HG02798 (cell line): ENCODE data around the gene UBR2.
A peak's percentile ranks its signal among the peaks of the same experiment; 100 is the strongest.

Experiments used
- ATAC-seq: cut with Tn5 transposase; IDR thresholded peaks from one replicate; pipeline ENCODE4 v1.9.1; 2021; ENCODE audit warnings: mild to moderate bottlenecking; ENCODE audit not compliant: unreplicated experiment, poor library complexity

Gene UBR2

GRCh38 chr6:42563697-42564505, at the start of gene UBR2:
TSS of gene UBR2 (plus strand) at chr6:42564029. CDS start at chr6:42564320, 291 bp downstream.
- ATAC-seq: peak; percentile 96

GRCh38 chr6:42514745-42515144, 49.1 kb upstream of the UBR2 start:
- ATAC-seq: no peak

DNA sequence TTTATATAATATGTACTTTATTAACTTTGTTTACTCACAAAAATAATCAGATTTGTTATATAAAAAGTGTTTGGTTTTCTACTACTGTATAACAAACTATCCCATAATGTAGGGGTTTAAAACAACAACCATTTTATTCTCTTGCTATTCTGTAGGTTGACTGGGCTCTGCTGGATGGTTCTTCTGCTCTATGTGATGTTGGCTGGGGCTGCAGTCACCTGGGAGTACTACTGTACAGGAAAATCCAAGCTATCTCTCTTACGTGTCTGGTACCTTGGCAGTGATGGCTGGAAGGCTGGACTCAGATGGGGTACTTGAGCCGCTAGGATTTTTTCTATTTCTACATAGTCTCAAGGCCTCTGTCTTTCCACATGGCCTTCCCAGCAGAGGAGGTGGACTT, 44.0 kb upstream of the UBR2 start:
- no peak for ATAC-seq

DNA sequence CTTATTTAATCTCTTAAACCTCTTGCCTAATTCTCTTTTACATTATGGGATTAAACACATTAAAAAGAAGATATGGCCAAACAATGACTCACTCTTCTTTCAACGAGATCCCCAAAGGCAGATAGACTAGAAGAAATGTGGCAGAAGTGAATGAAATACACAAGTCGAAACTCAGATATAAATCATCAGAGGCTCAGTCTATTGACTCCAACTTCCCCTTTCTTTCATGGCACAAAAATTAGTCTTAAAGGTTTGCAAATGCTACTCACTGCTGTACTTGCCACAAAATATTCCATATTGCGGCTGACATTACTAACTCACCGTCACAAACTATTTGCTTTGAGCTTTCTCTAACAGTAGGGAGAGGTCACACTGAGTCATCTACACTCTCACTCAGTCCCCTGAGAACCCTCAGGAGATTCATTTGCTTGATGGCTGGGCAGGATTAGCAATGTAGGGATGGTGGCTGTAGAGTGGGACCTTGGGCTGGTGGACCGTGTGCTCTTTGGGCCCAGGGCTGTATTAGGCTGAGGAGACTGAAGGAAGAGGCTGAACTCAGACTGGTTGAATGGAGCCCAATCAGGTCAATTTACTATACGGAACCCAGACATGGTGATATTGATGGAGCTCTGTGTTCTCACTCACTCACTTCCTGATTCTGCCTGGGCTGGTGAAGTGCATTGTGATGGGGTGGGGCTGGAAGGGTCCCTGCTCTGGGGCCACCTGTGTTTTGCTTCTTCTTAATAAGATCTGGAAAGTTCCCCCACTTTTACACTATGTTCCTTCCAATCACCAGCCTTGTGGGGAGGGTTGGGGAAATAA, 42.8 kb upstream of the UBR2 start:
- ATAC-seq: peak; percentile 70

DNA sequence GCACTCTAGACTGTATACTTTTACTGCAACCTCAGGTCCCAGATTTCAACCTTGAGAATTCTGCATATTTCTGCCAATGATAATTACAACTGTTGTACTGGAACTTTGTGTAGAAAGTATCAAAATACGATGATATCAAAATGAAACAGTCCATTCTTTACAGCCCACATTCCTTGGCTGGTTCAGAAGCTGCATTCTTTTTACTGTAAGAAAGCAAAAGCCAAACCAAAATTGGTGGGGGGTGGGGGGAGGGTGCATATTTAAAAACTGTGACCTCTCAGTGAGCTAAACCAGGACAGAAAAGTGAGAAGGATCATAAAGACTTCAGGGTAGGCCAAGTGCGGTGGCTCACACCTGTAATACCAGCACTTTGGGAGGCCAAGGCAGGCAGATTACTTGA, 41.8 kb upstream of the UBR2 start:
- no peak for ATAC-seq

- ATAC-seq: no peak
These were observed 40.7 kb upstream of the UBR2 start for GRCh38 chr6:42522942-42523814.

GRCh38 chr6:42525206-42525605, 38.6 kb upstream of the UBR2 start:
- ATAC-seq: no peak

DNA sequence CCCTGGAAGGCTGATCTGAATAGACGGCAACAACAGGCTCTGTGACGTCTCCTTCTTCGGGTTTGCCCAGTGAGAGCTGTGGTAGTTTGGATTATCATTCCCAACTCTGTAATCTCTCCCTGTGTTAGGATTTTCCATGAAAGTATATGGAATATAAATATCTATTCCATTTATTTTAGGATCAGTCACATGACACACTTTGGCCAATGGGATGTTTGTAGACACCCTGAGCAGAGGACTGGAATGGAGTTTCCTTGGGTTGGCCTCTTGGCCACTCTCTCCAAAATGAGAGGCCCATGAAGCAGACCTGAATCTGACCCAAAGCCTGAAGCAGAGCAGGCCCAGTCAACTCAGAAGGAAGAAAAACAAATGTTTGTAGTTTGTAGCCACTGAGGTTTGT, 37.2 kb upstream of the UBR2 start:
- no peak for ATAC-seq

GRCh38 chr6:42527204-42527603, 36.6 kb upstream of the UBR2 start:
- no peak for ATAC-seq

DNA sequence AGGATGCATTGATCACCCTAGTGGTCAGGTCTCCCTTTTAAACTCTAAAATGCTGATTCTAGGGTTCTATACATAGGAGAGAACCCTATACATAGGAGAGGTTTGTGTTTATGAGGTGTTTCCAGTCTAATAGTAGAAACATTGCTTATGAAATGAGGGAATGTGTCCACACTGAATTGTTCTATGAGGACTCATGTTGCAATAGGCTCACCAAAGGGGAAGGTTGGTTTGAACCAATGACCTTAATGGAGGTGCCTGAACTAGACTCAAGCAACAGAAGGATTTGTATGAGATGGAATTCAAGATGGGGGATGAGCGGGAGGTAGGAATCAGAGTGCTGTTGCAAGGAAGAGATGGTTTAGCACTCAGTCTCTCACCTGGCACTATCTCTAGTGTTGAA, 33.5 kb upstream of the UBR2 start:
- ATAC-seq: no peak

GRCh38 chr6:42530751-42531150, 33.1 kb upstream of the UBR2 start:
- ATAC-seq: no peak

DNA sequence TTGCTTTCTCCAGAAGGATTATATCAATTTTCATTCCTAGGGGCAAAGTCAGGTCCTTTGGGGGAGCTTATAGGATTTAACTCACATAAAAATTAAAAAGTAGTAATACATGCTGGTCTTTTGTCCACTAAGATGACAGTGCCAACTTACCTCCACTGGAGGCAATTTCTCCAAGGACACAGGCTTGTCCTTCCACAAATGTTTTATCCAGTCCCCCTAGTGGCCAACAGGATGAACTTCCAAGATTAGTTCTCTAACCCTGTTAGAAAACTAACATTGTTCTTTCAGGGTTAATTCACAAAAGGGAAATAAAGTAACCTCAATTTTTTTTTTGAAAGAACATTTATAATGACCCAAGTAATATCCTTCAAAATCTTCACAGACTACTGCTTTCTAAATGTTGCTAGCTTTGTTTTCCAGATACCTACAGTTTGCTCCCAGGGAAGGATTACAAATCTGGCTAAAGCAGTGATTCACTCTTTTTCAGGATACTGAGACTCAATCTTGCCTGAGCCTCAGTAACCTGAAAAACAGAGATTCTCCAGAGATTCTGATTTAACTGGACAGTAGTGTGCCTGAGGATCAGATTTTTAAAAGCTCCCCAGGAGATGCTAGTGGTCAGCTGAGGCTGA, 31.7 kb upstream of the UBR2 start:
- no peak for ATAC-seq

GRCh38 chr6:42533794-42534193, 30.0 kb upstream of the UBR2 start:
- no peak for ATAC-seq

GRCh38 chr6:42537536-42537935, 26.3 kb upstream of the UBR2 start:
- ATAC-seq: no peak

DNA sequence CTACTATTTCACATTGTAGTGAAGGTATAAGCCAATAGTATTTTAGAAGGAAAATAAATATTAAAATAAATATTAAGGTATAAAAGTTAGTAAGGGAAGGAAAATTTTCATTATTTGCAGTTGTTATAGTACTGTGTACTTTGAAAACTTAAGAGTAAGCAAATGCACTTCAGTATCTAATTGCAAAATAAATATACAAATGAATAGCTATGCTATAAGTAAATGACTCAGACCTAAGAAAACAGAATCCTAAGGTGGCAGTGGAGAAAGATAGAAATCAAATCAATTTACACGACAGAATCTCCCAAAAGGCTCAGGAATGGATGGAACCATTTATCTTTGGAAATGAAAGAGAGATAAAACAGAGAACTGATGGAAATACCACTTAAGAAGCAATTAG, 24.7 kb upstream of the UBR2 start:
- ATAC-seq: no peak

GRCh38 chr6:42545226-42545773, 18.5 kb upstream of the UBR2 start:
- no peak for ATAC-seq

DNA sequence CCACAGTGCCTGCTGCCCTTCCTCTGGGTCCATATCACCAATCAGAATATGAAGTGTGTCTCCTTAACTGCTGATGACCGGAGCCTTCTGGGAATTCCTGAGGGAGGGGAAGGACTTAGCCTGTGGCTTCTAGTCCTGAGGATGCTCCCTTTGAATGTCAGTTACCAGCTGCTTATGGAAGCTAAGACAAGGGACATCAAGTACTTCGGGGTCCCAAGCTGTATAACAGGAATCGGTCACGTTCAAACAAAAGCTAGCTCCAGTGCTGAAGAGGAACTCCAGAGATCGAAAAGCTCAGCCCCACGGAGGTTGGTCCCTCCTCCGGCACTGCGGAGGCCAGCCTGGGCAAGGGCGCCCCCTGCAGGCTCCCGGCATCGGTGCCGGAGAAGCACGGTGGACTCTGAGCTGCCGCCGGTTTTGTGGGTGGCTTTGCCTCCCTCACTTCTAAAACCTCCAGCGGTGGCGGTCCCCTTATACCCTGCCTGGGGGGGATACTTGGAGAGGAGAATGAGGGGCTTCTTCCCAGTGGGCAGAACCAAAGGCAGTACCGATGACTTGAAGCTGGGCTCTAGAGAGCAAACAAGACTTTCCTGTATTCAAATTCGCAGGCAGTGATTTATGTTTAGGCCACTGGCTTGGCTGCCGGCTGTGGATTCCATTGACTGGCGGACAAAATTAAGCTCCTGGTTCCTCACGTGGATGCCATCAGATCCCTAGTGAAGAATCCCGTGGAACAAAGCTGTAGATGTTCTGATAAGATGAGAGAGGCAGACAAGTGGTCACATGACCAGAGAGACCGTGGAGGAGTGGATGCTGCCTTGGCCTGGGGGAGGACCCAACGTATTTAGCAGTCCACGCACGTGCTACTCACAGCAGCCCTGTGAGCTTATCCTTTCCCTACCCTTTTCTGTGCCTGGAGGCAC, 16.2 kb upstream of the UBR2 start:
- ATAC-seq: peak; percentile 93

- ATAC-seq: no peak
These were observed 13.6 kb upstream of the UBR2 start for GRCh38 chr6:42550277-42550676.

DNA sequence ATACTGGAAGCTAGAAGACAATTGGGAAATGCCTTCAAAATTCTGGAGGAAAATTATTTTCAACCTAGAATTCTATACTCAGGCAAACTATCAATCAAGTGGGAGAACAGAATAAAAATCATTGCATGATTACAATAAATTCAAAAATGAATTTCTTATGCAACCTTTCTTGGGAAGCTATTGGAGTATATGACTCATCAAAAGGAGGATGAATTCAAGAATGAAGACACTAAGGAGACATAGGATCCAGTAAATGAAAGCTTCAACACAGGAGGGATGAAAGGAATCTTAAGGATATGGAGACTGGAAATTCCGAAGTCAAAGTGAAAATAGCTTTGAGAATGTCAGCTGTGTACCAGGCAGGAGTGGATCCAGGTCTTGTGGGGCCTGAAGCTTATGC, 12.6 kb upstream of the UBR2 start:
- ATAC-seq: no peak
